GM12878 (cell line): Measurements from ENCODE around the gene USB1. TPM values are rescaled to one million over a fixed set of nuclear protein-coding genes. Genes with fewer than 3 reads are reported as not detected.

ENCODE experiments used
- ATAC-seq: fragments of 200-7000 bp; cut with Tn5 transposase; 3 replicates; pipeline ENCODE4 v1.9.1; 2020; ENCODE audit warnings: mild to moderate bottlenecking, moderate library complexity
- BruUV-seq: library from RNA; stranded (reverse); fragments of 400-500 nt; replicated peaks from 2 replicates; lab custom pipeline; 2021; lab: Mats Ljungman, UMichigan
- CTCF ChIA-PET: fragments of 300-600 bp; sonication (Branson Sonifier 250); formaldehyde crosslinking; extraction: SDS; loops from one replicate; lab custom pipeline; 2021; ENCODE audit warnings: inconsistent platforms; lab: Yijun Ruan, JAX
- POLR2A ChIA-PET: fragments of 350-600 bp; formaldehyde crosslinking; extraction: SDS; loops from one replicate; lab custom pipeline; 2021; ENCODE audit warnings: inconsistent platforms; lab: Charles Lee
- RAD21 ChIA-PET: fragments of 300-600 bp; sonication (Branson Sonifier 250); formaldehyde crosslinking; loops from one replicate; lab custom pipeline; 2023; ENCODE audit warnings: antibody characterized with exemption; ENCODE audit not compliant: unreplicated experiment; lab: Charles Lee
- SMC1A ChIA-PET: fragments of 300-600 bp; sonication (Branson Sonifier 250); formaldehyde crosslinking; loops from one replicate; lab custom pipeline; 2023; ENCODE audit not compliant: unreplicated experiment, uncharacterized antibody; lab: Charles Lee
- DNase-seq: peaks from one replicate; pipeline ENCODE4 v3.0.0-alpha.2; 2011; ENCODE audit warnings: low read depth, low spot score
- FAIRE-seq: peaks from 3 replicates; lab custom pipeline; 2011; peaks lifted over from hg19 to GRCh38; lab: Jason Lieb, UNC
- H2AFZ ChIP-seq: 2 replicates; pipeline ENCODE4 v1.6.0; 2011; ENCODE audit warnings: low read depth, low read length, control low read depth; ENCODE audit not compliant: control insufficient read depth
- H3K27ac ChIP-seq: 2 replicates; pipeline ENCODE4 v1.5.1; 2011; ENCODE audit warnings: control low read depth; ENCODE audit not compliant: control insufficient read depth, insufficient read depth
- H3K27me3 ChIP-seq, 2 experiments: replicated peaks in 1 of 2; 2 replicates each; pipeline versions ENCODE4 v1.6.0 to v1.6.1; 2011; ENCODE audit warnings: low read length in 1 of 2; ENCODE audit not compliant: control insufficient read depth in 2 of 2, insufficient read depth in 2 of 2
- H3K36me3 ChIP-seq, 2 experiments: 2 replicates each; pipeline ENCODE4 v1.5.1; 2011; ENCODE audit warnings: low read length in 1 of 2; ENCODE audit not compliant: control insufficient read depth in 2 of 2, insufficient read depth in 2 of 2
- H3K4me1 ChIP-seq: 2 replicates; pipeline ENCODE4 v1.6.1; 2011; ENCODE audit warnings: mild to moderate bottlenecking, low read length, moderate library complexity, mixed read lengths; ENCODE audit not compliant: control insufficient read depth, insufficient read depth
- H3K4me2 ChIP-seq: 2 replicates; pipeline ENCODE4 v1.6.0; 2011; ENCODE audit warnings: control low read depth; ENCODE audit not compliant: control insufficient read depth, insufficient read depth
- H3K4me3 ChIP-seq: fragments of 200-600 bp; sonication (generic); 2 replicates; pipeline ENCODE4 v1.5.1; 2016
- H3K79me2 ChIP-seq: 2 replicates; pipeline ENCODE4 v1.6.0; 2011; ENCODE audit warnings: low read length; ENCODE audit not compliant: control insufficient read depth, insufficient read depth
- H3K9ac ChIP-seq: 2 replicates; pipeline ENCODE4 v1.8.0; 2011; ENCODE audit warnings: low read length, control low read depth, mixed read lengths; ENCODE audit not compliant: control insufficient read depth, insufficient read depth
- H3K9me3 ChIP-seq: replicated peaks from 3 replicates; pipeline ENCODE4 v1.5.1; 2011; ENCODE audit warnings: mild to moderate bottlenecking, low read length; ENCODE audit not compliant: control insufficient read depth, insufficient read depth
- H4K20me1 ChIP-seq: 2 replicates; pipeline ENCODE4 v1.6.0; 2011; ENCODE audit not compliant: control insufficient read depth, insufficient read depth
- EGR1 ChIP-seq, 2 experiments: IDR thresholded peaks; 1 replicate in 1 of 2; 2 replicates in 1 of 2; pipeline ENCODE4 v1.6.1; 2011 to 2012; ENCODE audit warnings: low read depth in 2 of 2, low read length in 2 of 2, borderline replicate concordance in 1 of 2, mild to moderate bottlenecking in 1 of 2, moderate library complexity in 1 of 2
- STAT3 ChIP-seq: IDR thresholded peaks from 2 replicates; pipeline ENCODE4 v1.6.1; 2011; ENCODE audit warnings: low read depth, low read length, improper control_type of control experiment
- ZBTB4 ChIP-seq: fragments of 450-650 bp; formaldehyde crosslinking; IDR thresholded peaks from 2 replicates; pipeline ENCODE4 v1.4.0; 2022; ENCODE audit warnings: mild to moderate bottlenecking, moderate library complexity
- WGBS: methylation state at CpG from one replicate; pipeline ENCODE4 v1.1.6; 2016; ENCODE audit warnings: low lambda C conversion rate; ENCODE audit not compliant: insufficient replicate concordance, insufficient coverage; ENCODE audit errors: missing lambda C conversion rate; 5-methylcytosine and 5-hydroxymethylcytosine counted together
- in situ Hi-C: fragments of 300-500 bp; cut with MboI; formaldehyde crosslinking; loops from 9 replicates; pipeline ENCODE4 v1.14.3; 2018; ENCODE audit warnings: mixed read lengths
- intact Hi-C: fragments of 100-400 bp; cut with micrococcal nuclease; formaldehyde crosslinking; loops from one replicate; pipeline ENCODE4 v1.14.2; 2022; ENCODE audit not compliant: unreplicated experiment
- polyA plus RNA-seq, 11 experiments: library from polyadenylated mRNA; depleted of rRNA in 4 of 11; unstranded in 6 of 11; stranded (reverse) in 5 of 11; fragments of >200 nt; fragmentation: Nextera tagmentation in 4 of 11; fragmentation: Illumina TruSeq in 1 of 11; extraction: Ambion mirVana in 4 of 11; extraction: Trizol in 1 of 11; gene quantifications; 1 replicate in 1 of 11; 2 replicates in 10 of 11; pipeline versions ENCODE4 v1.2.1 to v1.2.3, GENCODE V29; 2011 to 2016; ENCODE audit warnings: inconsistent platforms in 2 of 11, missing spikeins in 2 of 11, low read depth in 1 of 11
- total RNA-seq, 4 experiments: library from RNA; depleted of rRNA in 3 of 4; stranded (reverse); fragments of >200 nt in 3 of 4; fragmentation: Illumina TruSeq in 1 of 4; extraction: Trizol in 1 of 4; gene quantifications; 2 replicates each; pipeline versions ENCODE4 v1.2.1 to v1.2.3, GENCODE V29; 2013 to 2021

The USB1 gene
- total and polyA plus RNA-seq, 10 of the 15 experiments (the other 5 are each of a cell fraction or from before 2014, with no cell fraction given): 7.9 to 72.2 (median 41.6) TPM

- no peak for TF ChIP-seq ZBTB4 (CRISPR knock-in tag)
- no peak for TF ChIP-seq EGR1 (IDR thresholded peaks at IDR 0.05; ENCODE audit: borderline replicate concordance in 1 of 2, low read depth in 2 of 2, low read length in 2 of 2)
Observed at GRCh38 chr16:58026139-58026704, 25.0 kb downstream of the USB1 start (continued).

GRCh38 chr16:58026705-58027160 lies 25.5 kb downstream of the USB1 start:
- DNase-seq (no peak), FAIRE-seq (no peak), ATAC-seq (no peak)
- in situ Hi-C loops (no loop called here), intact Hi-C loops (loop anchor here (10.0 kb wide), 1 partner anchor 168 kb away; the partner anchor contains the start of gene CSNK2A2)
- Histone ChIP-seq H3K4me3 (no peak overlapping the region; the same call in 1 of the 2 replicates), H3K79me2 (no peaks in the 10 kb centered on the region), H3K4me2 (peak overlapping the region; percentile 85), H3K4me1 (no peaks in the 10 kb centered on the region; the same call in 1 of the 2 replicates), H3K27ac (no peak overlapping the region), H3K9me3 (no peaks in the 10 kb centered on the region), H3K27me3 (peaks cover 11 to 13% of the 10 kb centered on the region in 2 experiments), H2AFZ (no peak overlapping the region), H4K20me1 (no peaks in the 10 kb centered on the region), H3K9ac (no peak overlapping the region), H3K36me3 (no peaks in the 10 kb centered on the region)
- BruUV-seq: no TSS peak
- CTCF ChIA-PET: interaction anchor here (1.4 to 2.9 kb wide), 3 partner anchors 71 to 95 kb away, joined by 4 to 13 read pairs (median 7); no protein-coding TSS in a partner anchor
- RAD21 ChIA-PET: interaction anchor here (1.3 to 3.8 kb wide), 3 partner anchors 95 to 97 kb away, joined by 3 to 27 read pairs (median 5); no protein-coding TSS in a partner anchor
- no peak for TF ChIP-seq STAT3
- 7% methylated on average over 30 of the region's 38 CpGs for WGBS
- POLR2A ChIA-PET: no interaction called here
- SMC1A ChIA-PET: interaction anchor here (0.8 to 1.1 kb wide), 2 partner anchors 95 to 99 kb away, joined by 3 to 4 read pairs; no protein-coding TSS in a partner anchor
